GM19240 (cell line): ENCODE data around the gene UBASH3B.

ENCODE experiments used
- DNase-seq: peaks from one replicate; pipeline ENCODE4 v3.0.0; 2011; ENCODE audit warnings: low spot score; ENCODE audit not compliant: insufficient read length

The UBASH3B gene

DNA sequence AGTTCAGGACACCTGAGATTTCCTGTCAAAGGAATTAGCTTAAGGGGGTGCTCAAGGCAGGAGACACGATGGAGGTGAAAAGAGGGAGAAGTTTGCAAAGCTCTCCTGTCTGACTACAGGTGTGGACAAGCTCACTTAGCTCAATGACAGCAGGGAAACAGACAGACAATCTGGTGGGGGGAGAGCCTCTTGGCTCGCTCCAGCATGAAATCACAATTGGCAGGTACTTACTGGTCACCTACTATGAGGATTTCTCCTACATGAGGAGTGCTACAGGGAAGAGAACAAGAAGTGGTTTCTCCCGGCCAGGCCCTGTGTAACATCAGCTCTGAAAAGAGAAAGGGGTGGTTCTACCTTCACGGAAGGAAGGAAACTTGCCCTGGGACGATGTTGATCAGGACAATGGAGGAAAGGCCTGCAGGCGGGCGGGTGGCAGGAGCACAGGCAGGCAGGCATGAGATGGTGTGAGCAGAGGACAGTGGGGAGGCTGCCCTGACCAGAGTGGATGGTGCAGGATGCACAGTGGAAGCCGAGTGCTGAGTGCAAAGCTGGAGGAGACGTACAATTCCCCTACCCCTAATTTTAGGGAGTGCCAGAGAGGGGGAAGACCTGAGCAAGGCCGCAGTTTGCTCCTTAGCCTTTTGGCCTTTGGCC lies 124.9 kb downstream of the UBASH3B start:
- no peak for DNase-seq

DNA sequence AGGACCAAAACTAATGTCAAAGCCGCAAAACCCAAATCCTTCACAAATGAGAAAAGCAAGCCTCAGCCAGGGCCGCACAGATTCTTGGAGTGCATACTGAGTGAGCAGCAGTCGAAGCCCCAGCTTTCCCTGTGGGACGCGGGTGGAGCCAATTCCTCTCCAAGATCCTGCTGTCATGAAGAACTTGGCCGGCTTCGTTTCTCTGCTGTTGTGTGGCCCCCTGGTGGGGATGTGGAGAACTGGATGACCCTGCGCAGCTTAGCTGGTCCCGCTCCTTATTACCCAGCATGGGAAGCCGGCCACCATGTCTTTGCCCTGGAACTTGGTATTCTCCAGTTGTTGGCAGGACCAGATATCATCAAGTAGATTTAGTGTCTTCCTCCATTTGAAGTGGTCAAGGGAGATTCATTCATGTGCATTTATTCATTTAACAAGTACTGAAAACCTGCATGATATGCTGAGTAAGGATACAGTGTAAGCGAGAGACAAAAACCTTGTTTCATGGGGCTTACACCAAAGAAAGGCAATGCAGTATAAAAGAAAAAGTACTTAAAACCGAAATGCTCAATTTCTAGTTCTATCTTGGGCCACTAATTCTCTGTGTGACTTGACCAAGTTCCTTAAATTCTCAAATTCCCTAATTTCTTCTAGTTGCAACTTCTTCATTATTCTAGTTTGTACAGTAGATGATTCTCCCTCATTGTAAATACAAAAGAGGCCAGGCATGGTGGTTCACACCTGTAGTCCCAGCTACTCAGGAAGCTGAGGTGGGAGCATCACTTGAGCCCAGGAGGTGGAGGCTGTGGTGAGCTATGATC lies 126.1 kb downstream of the UBASH3B start:
- peak; percentile 82 for DNase-seq

DNA sequence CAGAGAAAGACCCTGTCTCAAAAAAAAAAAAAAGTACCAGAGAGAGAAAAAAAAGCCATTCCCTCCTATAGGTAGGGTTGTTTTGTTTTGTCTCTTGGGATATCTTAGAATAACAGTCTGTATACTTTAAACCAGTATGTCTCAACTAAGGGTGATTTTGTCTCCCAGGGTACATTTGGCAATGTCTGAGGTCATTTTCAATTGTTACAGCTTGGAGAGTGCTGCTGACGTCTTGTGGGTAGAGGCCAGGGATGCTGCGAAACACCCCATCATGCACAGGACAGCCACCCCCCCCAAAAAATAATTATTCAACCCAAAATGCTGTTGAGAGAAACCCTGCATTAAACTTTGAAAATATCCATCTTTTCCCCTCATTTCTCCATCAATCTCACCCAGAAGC lies 126.7 kb downstream of the UBASH3B start:
- no peak for DNase-seq

DNA sequence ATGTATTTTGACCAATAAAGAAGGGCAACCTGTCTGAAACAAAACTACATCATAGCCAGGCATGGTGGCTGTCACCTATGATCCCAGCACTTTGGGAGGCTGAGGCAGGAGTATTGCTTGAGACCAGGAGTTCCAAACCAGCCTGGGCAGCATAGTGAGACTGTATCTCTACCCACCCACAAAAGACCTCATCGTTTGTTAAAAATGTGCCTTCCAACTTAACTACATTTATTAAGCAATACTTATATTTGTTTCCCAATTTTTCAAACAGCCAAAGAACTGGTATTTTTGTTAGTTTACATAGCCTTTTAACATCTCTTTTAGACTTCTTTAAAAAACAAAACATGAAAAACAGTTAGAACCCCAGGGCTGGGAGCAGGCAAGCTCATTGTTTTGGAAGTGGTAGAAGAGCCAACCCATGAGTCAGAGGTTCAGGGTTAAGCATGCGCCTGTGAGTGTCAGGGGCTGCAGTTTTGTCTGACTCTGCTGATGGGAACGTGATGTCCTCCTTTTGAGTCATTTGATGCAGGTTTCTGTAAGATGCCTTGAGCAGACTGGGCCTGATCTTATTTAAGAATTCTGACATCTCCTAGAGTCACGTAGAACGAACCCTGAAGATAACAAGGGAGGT lies 128.9 kb downstream of the UBASH3B start:
- no peak for DNase-seq

DNA sequence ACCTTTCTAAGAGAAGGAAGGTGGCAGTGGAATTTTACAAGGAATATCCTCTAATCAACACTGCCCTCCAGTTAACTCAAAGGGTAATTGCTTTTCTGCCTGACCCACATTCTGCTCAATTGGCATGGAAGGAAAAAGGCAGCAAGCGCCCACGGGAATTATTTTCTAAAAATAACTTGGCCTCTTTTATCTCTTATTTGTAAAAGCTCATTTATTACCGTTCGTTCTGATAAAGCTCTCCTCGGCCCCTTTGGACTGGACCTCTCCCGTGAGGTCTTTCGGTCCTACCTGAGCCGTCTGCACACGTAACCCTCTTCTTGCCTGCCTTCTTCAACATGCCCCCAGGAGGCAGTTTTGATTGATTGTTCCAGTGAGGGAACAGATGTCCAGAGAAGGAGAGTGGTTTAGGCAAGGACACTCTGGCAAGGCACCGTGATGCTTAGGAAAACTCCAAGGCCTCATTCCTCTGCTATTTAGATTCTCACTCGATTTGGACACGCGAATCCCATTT lies 129.6 kb downstream of the UBASH3B start:
- DNase-seq: no peak

DNA sequence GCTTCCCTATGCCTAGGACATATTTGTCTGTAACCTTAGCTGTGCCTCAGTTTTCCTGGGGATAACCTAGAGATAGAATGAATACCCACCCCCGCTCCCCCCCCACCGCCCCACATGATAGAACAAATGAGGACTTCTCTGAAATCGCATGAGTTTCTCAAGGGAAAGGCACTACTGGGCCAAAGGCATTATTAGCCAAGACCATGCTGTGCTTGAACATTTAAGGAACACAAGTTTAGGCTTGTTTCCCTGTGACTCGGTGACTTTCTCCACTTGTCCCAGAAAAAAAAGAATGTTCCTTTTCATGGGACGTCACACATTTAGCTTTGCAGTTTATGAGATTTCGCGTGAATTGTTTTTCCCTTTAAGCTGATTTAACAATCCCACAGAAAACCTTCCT lies 131.4 kb downstream of the UBASH3B start:
- no peak for DNase-seq

DNA sequence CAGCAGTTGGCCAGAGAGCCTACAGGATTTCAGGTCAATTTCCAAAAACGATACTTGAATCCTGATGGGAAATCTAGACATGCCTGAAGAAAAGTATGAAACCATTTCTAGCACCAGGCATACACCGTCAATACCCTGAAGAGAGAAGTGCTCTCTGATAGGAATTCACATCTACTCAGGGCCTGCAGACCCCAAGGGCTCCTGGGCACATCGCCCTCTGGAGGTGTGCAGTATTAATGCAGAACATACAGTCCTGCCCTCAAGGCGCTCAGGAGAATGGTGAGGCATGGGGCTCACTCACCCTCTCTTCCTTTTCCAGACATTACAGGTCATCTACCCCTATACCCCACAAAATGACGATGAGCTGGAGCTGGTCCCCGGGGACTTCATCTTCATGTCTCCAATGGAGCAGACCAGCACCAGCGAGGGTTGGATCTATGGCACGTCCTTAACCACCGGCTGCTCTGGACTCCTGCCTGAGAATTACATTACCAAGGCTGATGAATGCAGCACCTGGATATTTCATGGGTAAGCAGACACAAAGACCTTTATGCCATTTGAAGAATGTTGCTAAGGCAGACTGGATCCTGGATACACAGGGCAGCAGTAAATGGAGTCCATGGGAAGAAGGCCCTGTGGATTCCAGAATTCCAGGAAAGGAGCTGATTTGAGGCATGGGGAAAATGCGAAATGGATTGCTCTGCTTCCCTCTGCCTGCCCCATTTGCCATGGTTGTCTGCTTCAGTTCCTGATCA lies 133.4 kb downstream of the UBASH3B start:
- no peak for DNase-seq

DNA sequence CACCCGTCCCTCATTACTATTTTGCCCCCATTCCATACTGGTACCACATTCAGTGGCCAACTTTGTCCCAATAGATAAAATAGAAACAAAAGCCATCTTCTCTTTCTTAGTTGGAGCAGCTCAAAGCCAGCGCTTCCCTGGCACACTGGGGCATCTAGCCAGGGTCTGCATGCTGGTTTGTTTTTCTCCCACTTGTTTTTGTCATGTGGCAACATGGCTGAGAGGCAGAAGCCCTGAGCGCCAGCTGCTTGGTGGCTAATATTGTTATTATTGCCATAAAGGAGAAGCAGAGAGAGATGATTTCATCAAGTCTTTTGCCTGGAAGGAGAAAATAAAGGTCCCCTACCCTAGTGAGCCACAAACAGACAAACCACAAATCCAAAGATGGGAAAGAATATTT lies 134.4 kb downstream of the UBASH3B start:
- no peak for DNase-seq

DNA sequence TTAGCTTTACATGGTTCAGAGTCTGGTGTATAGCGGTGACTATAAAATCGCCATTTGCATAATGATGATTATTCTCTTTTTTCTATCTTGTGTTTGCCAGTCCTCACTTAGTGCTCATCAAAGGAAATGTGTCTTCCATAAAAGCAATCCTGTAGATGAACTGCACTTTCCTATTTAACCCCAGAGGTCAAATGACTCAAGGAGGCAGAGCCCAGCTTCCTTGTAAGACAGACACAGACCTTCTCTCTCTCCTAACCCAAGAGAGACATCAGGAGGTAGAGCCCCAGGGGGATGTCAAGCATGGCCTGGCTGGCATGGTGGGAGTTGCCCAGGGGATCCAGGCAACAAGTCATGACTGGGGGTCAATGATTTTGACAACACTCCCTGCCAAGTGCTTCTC lies 135.9 kb downstream of the UBASH3B start:
- DNase-seq: no peak

DNA sequence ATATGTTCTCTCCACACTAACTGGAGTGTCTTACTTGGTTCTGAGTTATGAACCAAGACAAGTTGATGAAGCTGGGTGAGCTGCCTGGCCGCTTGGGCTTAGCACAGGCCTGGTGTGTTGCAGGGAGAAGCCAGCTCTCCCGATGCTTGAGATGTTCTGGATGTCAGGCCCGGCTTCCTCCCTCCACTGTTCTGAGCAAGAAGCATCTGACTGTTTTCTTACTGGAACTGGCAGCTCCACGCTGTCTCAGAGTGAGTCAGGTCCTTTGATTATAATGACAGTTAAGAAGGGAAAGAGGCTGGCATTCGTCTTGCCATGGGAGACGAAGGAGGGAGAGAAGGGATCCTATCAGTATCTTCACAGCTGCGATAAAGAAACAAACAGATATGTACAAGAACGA lies 136.3 kb downstream of the UBASH3B start:
- no peak for DNase-seq

DNA sequence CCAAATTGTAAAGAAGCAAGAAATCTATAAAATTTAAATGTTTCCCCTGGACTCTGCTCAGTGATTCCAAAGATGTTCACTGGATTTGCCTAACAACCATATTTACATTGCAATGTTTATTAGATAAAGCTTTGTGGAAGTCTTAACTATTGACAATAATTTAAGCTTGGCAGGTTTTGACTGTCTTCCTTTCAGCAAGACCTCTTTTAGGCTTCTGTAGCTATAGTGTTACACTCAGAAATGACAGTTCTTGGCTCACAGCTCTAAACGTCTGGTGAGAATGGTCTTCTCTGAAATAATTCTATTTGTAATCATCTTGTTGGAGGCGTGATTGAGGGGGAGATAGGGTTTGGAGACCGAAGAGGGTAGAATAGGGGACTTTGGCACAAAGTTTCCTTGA lies 138.0 kb downstream of the UBASH3B start:
- DNase-seq: no peak

DNA sequence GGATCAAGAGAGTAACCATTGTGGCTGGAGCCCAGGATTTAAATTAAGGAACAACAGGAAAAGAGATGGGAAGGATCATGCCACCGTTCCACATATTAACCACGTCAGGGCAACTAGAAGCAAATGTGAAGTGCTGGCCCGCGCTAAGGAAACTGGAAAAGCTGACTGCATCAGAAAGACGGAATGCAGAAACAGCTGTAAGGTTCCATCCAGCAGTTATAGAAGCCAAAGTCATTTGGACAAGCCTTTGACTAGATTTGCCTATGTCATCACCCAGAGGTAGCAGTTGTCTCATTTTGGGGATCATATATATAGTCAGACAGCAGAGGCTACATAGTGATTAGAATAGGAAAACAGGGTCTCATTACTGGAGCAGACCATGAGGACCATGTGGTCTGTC lies 139.8 kb downstream of the UBASH3B start:
- DNase-seq: no peak

DNA sequence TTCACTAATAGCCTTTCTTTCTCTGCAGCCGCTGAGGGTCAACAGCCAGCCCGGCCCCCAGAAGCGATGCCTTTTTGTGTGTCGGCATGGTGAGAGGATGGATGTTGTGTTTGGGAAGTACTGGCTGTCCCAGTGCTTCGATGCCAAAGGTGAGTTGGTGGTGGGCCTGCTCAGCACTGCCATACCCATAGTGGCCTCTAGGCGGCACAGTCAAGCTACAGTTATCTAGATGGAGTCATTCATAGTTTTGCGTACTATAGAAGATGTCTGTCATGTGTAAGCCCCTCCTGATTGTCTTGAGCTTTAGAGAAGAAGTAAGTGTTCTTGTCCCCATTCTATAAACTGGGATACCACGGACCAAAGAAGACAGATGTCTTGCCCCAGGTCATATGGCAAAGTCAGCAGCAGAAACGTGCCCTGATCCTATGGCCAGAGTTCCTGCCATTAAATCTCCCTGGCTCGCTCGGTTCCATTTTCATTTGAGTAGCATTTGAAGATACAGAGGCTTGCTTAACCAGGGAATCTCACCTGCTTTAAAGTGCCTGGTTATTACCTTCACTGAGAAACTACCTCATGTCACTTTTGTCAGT lies 140.7 kb downstream of the UBASH3B start:
- peak; percentile 33 for DNase-seq

DNA sequence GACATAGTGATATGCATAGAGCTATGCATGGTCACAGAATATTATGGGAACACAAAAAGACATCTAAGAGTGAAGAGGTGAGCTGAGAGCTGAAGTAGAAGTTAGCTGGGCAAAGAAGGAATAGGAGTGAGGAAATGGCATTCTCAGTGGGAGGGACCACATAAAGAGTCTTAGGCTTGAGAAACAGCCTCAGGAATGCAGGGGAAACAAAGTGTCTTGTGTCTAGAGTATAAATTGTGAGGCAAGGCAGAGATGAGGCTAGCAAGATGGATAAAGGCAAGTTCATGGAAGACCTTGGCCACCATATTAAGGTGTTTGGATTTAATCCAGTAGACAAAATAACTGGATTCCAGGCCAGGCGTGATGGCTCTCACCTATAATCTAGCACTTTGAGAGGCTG lies 142.1 kb downstream of the UBASH3B start:
- no peak for DNase-seq

DNA sequence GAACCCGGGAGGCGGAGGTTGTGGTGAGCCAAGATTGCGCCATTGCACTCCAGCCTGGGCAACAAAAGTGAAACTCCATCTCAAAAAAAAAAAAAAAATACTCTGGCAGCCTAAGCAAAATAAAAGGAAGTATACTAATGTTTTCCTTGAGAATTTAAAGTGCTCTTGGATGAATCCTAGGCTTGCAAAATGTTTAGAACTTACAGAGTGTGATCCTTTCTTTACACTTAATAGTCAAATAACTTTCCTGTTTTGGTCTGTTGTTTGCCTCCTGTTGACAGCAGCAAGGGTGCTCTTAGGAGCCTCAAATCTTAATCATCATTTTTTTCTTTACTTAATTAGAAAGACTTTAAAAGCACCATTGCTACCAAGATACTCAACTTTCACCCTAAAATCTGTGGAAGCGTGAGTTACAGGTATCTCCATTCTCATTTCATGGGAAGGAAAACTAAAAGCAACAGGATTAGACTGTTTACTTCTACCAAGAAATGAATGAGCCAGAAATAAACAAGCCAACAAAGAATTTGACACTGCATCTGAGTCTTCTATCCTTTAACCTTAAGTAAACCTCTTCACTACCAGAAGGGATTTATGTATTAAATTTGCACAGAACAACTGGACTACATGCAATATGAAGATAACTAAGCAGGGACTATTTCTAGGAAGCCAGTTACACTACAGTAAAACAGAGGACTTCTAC lies 144.0 kb downstream of the UBASH3B start:
- no peak for DNase-seq

DNA sequence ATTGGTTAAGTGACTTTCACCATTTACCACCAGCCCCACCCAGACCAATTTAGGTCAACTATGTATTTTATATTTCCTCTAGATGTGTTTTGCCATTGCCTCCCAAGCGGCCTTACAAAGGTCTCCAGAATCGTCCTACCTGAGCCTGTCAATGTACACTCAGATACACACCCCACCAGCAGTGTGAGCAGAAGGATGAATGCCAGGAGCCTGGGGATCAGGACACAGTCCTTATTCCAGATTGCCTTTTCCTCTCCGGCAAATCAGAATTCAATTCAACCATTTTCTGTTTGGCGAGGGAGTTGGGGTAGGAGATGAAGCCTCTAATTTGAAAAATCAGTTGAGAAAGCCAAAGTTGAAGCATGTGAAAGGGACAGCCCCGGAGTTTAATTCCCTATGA lies 147.4 kb downstream of the UBASH3B start:
- no peak for DNase-seq

DNA sequence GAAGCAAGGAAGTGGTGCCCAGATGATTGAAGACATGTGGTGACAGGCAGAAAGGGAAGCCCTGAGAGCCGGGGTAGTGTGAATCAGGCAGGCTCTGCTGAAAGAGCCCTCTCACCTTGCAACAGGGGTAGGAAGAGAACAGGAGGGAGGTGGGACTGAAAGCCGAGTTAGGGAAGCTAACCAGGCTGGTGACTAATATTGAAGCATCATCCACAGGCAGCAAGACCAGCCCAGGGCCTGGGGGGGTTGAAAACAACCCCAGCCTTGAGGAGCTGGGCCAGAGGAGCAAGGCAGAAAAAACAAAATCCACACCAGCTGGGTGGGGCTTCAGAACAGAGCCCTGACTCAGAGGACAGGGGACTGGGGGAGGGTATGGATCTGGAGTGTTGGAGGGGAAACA lies 147.8 kb downstream of the UBASH3B start:
- DNase-seq: no peak

DNA sequence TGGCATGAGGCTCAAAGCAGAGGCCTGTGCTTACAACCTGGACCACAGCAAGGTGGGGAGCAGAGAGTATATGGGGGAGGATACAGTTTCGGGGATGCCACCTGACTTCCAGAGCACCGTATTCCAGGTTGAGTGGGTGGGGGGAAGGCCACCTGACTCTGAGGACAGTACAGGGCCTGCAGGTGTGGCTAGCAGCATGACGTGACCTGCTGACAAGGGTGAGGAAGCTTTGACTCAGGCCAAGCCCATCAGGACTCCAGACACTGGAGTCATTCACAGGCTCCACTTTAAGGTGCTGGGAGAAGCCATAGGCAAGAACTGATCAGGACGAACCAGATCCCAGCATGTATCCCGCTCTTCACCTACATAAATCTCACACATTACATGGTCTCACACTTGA lies 148.2 kb downstream of the UBASH3B start:
- no peak for DNase-seq

DNA sequence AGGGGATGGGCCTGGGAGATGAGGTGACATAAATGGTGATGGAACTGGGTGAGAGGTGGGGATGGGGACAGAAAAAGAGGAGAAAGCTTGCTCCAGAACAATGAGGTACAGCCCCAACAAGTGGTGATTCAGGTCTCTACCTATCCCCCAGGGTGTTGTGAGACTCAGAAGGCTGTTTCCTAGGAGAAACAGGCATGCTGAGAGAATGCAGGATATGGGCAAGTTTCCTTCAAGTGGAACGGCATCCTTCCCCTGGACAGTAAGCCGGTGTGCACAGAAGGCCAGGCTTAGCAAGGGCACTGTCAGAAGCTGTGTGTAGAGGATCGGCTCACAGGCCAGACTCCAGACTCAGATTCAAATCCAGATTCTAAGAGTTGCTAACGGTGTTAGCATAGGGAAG lies 148.6 kb downstream of the UBASH3B start:
- no peak for DNase-seq

DNA sequence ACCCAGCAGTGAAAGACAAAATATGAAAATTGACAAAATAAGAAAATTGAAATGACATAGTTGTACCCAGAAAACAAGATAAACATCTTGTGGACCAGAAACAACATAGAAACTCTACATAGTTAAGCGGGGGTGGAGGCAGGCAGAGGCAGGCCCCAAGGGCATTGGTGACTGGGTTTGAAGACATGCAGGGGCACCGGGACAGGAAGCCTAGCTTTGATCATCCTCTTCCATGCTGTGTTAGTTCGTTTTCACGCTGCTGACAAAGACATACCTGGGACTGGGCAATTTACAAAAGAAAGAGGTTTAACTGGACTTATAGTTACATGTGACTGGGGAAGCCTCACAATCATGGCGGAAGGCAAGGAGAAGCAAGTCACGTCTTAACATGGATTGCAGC lies 149.3 kb downstream of the UBASH3B start:
- no peak for DNase-seq
